ENCODE measurements around the gene PTMA.
"Not testable (repeated sequence)": the region's sequence is repeated elsewhere in the genome, so short reads cannot be mapped to it uniquely, and the experiment has no call there.

PTMA gene

GRCh38 chr2:231716666-231717280 is 8.4 kb downstream of the PTMA start:
- no peak for DNase-seq (ENCODE audit: low read depth)

- no peak for DNase-seq (ENCODE audit: low read depth)
Measured at GRCh38 chr2:231717281-231718171, 9.2 kb downstream of the PTMA start.

- no peak for DNase-seq (ENCODE audit: low read depth)
Measured at GRCh38 chr2:231718799-231719198, 10.5 kb downstream of the PTMA start.

- DNase-seq (ENCODE audit: low read depth) = no peak
Measured at GRCh38 chr2:231720292-231720986, 12.1 kb downstream of the PTMA start.

GRCh38 chr2:231720987-231721966 is 13.0 kb downstream of the PTMA start:
- DNase-seq (ENCODE audit: low read depth) = no peak

GRCh38 chr2:231722721-231723307 is 14.5 kb downstream of the PTMA start:
- DNase-seq (ENCODE audit: low read depth) = no peak

GRCh38 chr2:231725476-231725875 is 17.2 kb downstream of the PTMA start:
- no peak for DNase-seq (ENCODE audit: low read depth)

GRCh38 chr2:231726276-231726675 is 18.0 kb downstream of the PTMA start:
- DNase-seq (ENCODE audit: low read depth) = no peak

GRCh38 chr2:231727621-231728020 is 19.3 kb downstream of the PTMA start:
- DNase-seq (ENCODE audit: low read depth) = no peak

GRCh38 chr2:231732604-231733003 is 24.3 kb downstream of the PTMA start:
- DNase-seq (ENCODE audit: low read depth) = no peak

GRCh38 chr2:231737761-231738160 is 29.4 kb downstream of the PTMA start:
- no peak for DNase-seq (ENCODE audit: low read depth)

- DNase-seq (ENCODE audit: low read depth) = no peak
Measured at GRCh38 chr2:231743376-231744116, 35.2 kb downstream of the PTMA start.

GRCh38 chr2:231745303-231746038 is 37.1 kb downstream of the PTMA start:
- DNase-seq (ENCODE audit: low read depth) = no peak

GRCh38 chr2:231748153-231748896 is 40.0 kb downstream of the PTMA start:
- DNase-seq (ENCODE audit: low read depth) = not testable (repeated sequence)

- not testable (repeated sequence) for DNase-seq (ENCODE audit: low read depth)
Measured at GRCh38 chr2:231749016-231749415, 40.7 kb downstream of the PTMA start.

- no peak for DNase-seq (ENCODE audit: low read depth)
Measured at GRCh38 chr2:231751042-231751815, 42.9 kb downstream of the PTMA start.

- no peak for DNase-seq (ENCODE audit: low read depth)
Measured at GRCh38 chr2:231752061-231752460, 43.7 kb downstream of the PTMA start.

GRCh38 chr2:231761735-231762134 is 53.4 kb downstream of the PTMA start:
- no peak for DNase-seq (ENCODE audit: low read depth)
